Measurements from ENCODE around the gene DMD. TPM values are rescaled to one million over a fixed set of nuclear protein-coding genes. Genes with fewer than 3 reads are reported as not detected.

DMD gene
- total RNA-seq, 1 donor from 2014 or later: 116 TPM

GRCh38 chrX:32451954-32452695 is 759.2 kb downstream of the DMD start:
- ATAC-seq (no peak), DNase-seq (ENCODE audit: missing footprints) (no peak)

GRCh38 chrX:32448945-32449344 is 762.4 kb downstream of the DMD start:
- ATAC-seq: no peak

More at GRCh38 chrX:32451954-32452695, 759.2 kb downstream of the DMD start:
- intact Hi-C loops (cut with DNase I): no loop called here

DNA sequence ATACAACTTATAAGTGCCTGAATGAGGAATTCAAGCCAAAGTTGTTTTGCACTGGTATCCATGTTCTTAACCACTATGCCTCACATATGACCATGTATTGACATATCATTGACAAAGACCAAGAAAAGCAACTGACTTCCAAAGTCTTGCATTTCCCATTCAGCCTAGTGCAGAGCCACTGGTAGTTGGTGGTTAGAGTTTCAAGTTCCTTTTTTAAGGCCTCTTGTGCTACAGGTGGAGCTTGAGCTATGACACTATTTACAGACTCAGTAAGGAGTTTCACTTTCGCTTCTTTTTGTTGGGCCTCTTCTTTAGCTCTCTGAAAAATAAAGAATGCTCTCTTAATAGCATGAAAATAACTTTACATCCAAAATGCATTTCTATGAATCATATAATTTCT is 763.0 kb downstream of the DMD start:
- no peak for ATAC-seq
- intact Hi-C loops (cut with DNase I): no loop called here
- DNase-seq (ENCODE audit: missing footprints): no peak

More at GRCh38 chrX:32448945-32449344, 762.4 kb downstream of the DMD start:
- no peak for DNase-seq (ENCODE audit: missing footprints)
- intact Hi-C loops (cut with DNase I): no loop called here

DNA sequence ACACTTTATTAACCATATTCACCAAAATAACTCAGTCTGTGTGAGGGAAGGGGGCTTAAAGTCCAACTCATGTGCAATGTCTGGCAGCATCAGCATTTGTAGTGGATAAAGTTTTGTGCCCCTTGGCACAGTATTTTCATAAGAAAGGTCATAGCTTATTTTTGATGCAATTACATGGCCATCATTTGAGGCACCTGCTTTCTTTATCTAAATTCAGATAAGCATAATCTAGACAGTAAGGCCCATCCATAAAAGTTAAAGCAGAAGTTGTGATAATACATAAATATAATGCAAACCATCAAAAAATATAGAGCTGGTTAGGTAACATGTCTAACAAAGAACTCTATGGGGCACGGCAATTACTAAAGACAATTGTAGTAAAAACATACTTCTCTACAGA is 763.7 kb downstream of the DMD start:
- intact Hi-C loops (cut with DNase I): no loop called here
- no peak for DNase-seq (ENCODE audit: missing footprints)
- ATAC-seq: no peak

DNA sequence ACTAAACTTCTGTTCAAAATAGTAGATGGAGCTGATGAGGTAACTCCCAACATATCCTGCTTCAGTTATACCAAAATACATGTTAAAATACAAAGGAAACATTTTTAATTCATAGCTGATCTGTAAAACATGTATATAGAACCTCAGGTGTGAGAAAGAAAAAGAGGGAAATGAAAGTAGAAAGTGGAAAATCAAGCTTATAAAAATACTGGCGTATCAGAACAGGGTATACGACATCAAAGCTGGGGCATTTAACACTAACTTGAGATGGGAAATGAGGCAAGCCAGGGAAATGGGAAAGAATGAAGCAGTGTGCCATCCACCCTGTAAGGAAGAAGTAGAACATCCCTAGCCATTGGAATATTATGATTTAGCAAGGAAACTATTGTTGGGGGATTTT is 767.5 kb downstream of the DMD start:
- intact Hi-C loops (cut with DNase I): no loop called here
- ATAC-seq: no peak

GRCh38 chrX:32421266-32421665 is 790.1 kb downstream of the DMD start:
- intact Hi-C loops (cut with DNase I): no loop called here
- ATAC-seq (no peak), DNase-seq (ENCODE audit: missing footprints) (no peak)

More for the DNA sequence above, 767.5 kb downstream of the DMD start:
- DNase-seq (ENCODE audit: missing footprints): no peak

DNA sequence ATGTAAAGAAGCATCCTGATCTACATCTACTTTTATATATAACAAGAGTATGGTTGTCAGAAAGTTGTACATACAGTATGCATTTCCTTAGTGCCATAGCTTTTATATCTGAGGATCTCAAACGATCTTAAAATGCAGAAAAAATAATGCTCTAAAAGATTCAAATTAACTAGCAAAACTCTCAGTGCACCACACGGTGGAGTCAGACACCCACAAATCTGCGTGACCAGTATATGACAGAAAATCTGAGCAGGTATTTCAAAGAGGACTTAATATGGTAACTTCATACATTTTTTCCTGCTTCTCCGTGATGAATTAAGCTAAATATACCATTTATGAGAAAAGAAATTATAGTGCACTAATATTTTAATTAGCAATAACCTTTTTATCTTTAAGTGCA is 803.0 kb downstream of the DMD start:
- DNase-seq (ENCODE audit: missing footprints) (no peak), ATAC-seq (no peak)
- intact Hi-C loops (cut with DNase I): no loop called here

- DNase-seq (ENCODE audit: missing footprints) (no peak), ATAC-seq (no peak)
- intact Hi-C loops (cut with DNase I): no loop called here
Measured at GRCh38 chrX:32397562-32398216, 813.7 kb downstream of the DMD start.

GRCh38 chrX:32395878-32396277 is 815.5 kb downstream of the DMD start:
- DNase-seq (ENCODE audit: missing footprints) (no peak), ATAC-seq (no peak)
- intact Hi-C loops (cut with DNase I): no loop called here

DNA sequence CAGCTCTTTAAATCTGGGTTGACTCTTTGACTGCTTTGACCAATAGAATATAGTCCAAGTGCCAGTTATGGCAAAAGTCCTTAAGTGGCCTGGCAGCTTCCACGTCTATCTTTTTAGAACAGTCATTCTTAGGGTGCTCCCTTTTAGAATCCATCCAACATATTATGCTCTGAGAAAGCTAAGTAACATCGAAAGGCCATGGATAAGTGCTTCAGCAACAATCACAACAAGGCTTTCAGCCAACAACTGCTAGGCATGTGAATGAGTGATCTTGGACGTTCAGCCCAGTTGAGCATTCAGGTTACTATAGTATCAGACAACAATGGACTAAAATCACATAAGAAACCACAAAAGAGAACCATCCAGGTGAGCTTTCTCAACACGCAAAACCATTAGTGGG is 818.7 kb downstream of the DMD start:
- intact Hi-C loops (cut with DNase I): no loop called here
- ATAC-seq (no peak), DNase-seq (ENCODE audit: missing footprints) (no peak)

DNA sequence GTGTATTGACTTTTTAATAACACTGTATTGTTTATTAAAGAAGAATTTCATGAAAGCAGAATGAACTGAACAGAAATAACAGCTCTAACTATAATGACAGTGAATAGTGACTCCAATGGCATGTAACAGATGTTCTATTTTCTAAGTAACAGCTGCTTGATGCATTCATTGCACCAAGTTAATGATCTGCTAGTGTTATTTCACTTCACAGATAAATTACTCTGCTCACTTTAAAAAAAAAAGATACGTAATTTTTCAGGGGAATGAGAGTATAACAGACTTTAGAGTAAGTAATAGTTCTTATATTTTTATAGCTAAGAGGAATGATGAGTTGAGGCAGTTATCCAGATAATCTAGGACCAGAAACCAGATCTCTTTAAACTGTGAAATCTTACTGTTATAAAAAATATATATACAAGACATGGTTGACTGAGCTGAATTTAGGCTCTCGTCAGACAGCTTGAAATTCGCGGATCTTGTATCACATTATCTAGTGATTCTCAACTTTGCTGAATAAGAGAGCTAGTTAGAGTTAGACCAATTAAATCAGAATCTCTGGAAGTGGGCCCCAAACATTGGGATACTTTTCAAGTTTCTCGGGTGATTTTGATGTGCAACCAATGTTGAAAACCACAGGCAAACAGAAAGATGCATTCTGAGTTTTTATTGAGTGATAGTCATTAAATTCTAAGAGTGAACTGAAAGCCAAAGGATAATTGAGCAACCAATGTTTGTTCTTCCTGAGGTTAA is 840.7 kb downstream of the DMD start:
- ATAC-seq: no peak
- DNase-seq (ENCODE audit: missing footprints): no peak
- intact Hi-C loops (cut with DNase I): no loop called here

- DNase-seq (ENCODE audit: missing footprints): no peak
- intact Hi-C loops (cut with DNase I): no loop called here
- ATAC-seq: no peak
Measured at GRCh38 chrX:32293962-32294700, 917.2 kb downstream of the DMD start.

DNA sequence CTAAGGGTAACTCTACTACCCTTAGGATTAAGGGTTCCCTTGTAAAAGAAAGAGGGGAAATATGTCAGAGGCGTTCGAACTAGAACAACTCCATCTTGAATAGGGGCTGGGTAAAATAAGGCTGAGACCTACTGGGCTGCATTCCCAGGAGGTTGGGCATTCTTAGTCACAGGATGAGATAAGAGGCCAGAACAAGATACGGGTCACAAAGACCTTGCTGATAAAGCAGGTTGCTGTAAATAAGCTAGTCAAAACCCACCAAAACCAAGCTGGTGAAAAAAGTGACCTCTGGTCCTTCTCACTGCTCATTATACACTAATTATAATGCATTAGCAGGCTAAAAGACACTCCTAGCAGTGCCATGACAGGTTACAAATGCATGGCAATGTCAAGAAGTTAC is 922.0 kb downstream of the DMD start:
- intact Hi-C loops (cut with DNase I): no loop called here
- ATAC-seq (no peak), DNase-seq (ENCODE audit: missing footprints) (no peak)

DNA sequence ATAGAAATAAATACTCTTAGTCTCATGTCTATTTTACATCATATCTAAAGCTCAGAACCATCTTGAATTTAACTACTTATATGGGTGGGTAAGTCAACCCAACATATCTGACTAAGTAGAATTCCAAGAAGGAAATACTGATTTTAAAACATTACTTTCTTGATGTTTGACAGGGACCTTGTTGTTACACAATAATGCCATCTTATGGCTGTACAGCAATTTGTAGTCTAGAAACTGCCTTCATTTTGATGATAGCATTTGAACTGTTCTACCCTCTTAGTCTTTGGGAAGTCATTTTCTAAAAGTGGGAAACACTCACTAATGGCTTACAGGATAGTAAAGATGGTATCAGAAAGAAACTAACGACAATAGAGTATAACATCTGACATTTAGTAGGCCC is 929.5 kb downstream of the DMD start:
- intact Hi-C loops (cut with DNase I): no loop called here
- ATAC-seq (no peak), DNase-seq (ENCODE audit: missing footprints) (no peak)

GRCh38 chrX:32280921-32281320 is 930.4 kb downstream of the DMD start:
- no peak for ATAC-seq
- intact Hi-C loops (cut with DNase I): no loop called here
- no peak for DNase-seq (ENCODE audit: missing footprints)

- ATAC-seq (no peak), DNase-seq (ENCODE audit: missing footprints) (no peak)
- intact Hi-C loops (cut with DNase I): no loop called here
Measured at GRCh38 chrX:32280489-32280888, 930.9 kb downstream of the DMD start.

DNA sequence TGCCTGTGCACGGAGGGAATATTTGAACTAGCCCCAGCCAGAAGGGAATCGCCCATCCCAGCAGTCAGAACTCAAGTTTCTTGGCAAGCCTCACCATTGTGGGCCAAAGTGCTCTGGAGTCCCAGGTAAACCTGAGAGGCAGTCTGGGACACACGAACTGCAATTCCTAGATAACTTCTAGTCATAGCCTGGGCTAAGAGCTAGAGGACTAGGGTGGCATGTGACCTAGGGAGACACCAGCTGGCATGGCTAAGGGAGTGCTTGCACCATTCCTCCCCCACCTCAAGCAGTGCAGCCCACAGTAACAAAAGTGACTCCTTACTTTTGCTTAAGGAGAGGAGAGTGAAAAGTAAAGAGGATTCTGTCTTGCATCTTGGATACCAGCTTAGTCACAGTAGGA is 935.2 kb downstream of the DMD start:
- DNase-seq (ENCODE audit: missing footprints): no peak
- ATAC-seq: no peak
- intact Hi-C loops (cut with DNase I): no loop called here

- intact Hi-C loops (cut with DNase I): no loop called here
- ATAC-seq (peak; percentile 54), DNase-seq (ENCODE audit: missing footprints) (no peak)
Measured at GRCh38 chrX:32269866-32270265, 941.5 kb downstream of the DMD start.

GRCh38 chrX:32268207-32268606 is 943.1 kb downstream of the DMD start:
- ATAC-seq: no peak
- no peak for DNase-seq (ENCODE audit: missing footprints)
- intact Hi-C loops (cut with DNase I): no loop called here
